C4-2B (cell line): ENCODE data around the gene ANGPTL2.

Experiments used
- H3K27ac ChIP-seq: fragments of 450-650 bp; 2 replicates; pipeline ENCODE4 v1.5.1; 2017
- CTCF ChIP-seq: fragments of 450-650 bp; conservative IDR thresholded peaks from 2 replicates; pipeline ENCODE4 v1.5.1; 2017; ENCODE audit warnings: mild to moderate bottlenecking
- ZFX ChIP-seq: fragments of 450-650 bp; IDR thresholded peaks from 2 replicates; pipeline ENCODE4 v1.6.1; 2017

ANGPTL2 gene

GRCh38 chr9:127096208-127096607 lies 26.2 kb downstream of the ANGPTL2 start:
- H3K27ac ChIP-seq, result no peak overlapping the region
- TF ChIP-seq CTCF (no peak), ZFX (no peak)

- TF ChIP-seq CTCF (no peak), ZFX (no peak)
- H3K27ac ChIP-seq, result no peak overlapping the region
Observed at GRCh38 chr9:127095411-127095810, 27.0 kb downstream of the ANGPTL2 start.

GRCh38 chr9:127093319-127094020 lies 29.0 kb downstream of the ANGPTL2 start:
- TF ChIP-seq ZFX (no peak), CTCF (no peak)
- no peak overlapping the region for H3K27ac ChIP-seq

GRCh38 chr9:127092041-127092608 lies 30.3 kb downstream of the ANGPTL2 start:
- no peak overlapping the region for H3K27ac ChIP-seq
- no peak for TF ChIP-seq ZFX

GRCh38 chr9:127091526-127091925 lies 30.9 kb downstream of the ANGPTL2 start:
- TF ChIP-seq ZFX (no peak), CTCF (no peak)
- no peak overlapping the region for H3K27ac ChIP-seq

GRCh38 chr9:127090341-127090985 lies 32.0 kb downstream of the ANGPTL2 start:
- TF ChIP-seq CTCF (no peak), ZFX (no peak)

GRCh38 chr9:127089631-127090081 lies 32.8 kb downstream of the ANGPTL2 start:
- H3K27ac ChIP-seq, result peak overlapping the region; percentile 5; the same call in 1 of the 2 replicates
- no peak for TF ChIP-seq ZFX
- no peak for TF ChIP-seq CTCF

More at GRCh38 chr9:127090341-127090985, 32.0 kb downstream of the ANGPTL2 start:
- no peak overlapping the region; the same call in 1 of the 2 replicates for H3K27ac ChIP-seq
